GOT3 (cell line): ENCODE measurements around the gene SLC29A3.
"Not testable (repeated sequence)": the region's sequence is repeated elsewhere in the genome, so short reads cannot be mapped to it uniquely, and the experiment has no call there.

ENCODE experiments used
- DNase-seq: peaks from one replicate; lab custom pipeline; 2025; ENCODE audit warnings: mixed read lengths; lab: John Stamatoyannopoulos, UW

SLC29A3 gene

GRCh38 chr10:71319042-71319799 is at the start of gene SLC29A3:
Gene SLC29A3 (plus strand): TSS chr10:71319259. CDS start chr10:71319310, 51 bp downstream.
- peak; percentile 14 for DNase-seq

GRCh38 chr10:71269301-71270288 is 49.5 kb upstream of the SLC29A3 start:
- no peak for DNase-seq

DNA sequence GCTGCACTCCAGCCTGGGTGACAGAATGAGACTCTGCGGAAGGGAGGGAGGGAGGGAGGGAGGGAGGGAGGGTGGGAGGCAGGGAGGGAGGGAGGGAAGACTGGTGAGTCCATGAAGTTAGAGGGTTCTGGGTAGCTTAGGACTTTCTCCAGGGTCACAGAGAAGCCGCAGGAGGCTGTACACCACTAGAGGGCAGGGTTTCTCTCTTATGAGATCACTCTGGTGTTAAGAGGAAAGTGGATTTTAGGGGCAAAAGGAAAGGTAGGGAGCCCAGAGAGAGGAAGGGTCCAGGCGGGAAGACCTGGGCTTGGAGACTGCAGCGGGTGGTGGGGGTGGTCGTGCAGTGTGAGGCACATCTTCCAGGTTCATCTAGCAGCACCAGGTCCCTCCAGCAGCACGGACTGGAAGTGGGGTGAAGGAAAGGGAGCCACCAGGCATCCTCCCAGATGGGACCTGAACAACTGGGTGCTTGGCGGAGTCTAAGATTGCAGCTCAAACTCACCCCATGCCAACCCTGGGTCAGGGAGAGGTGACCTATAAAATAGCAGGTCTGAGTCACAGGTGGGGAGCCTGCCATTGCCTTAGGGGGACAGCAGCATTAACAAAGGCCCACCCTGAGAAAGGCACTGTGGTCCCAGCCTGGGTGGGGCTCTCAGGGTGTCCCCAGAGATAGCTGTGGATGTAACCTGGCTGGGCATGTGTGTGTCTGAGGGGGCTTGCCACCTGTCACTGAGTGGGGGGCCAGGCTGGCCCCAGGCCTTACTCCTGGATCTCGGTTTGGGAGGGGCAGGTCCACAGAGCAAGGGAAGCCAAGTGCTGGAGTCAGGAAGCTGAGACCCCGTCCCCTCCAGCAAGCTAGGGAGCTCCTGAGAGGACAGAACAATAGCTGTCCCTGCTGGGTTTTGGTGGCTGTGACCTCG is 48.5 kb upstream of the SLC29A3 start:
- DNase-seq = no peak

GRCh38 chr10:71271662-71272055 is 47.4 kb upstream of the SLC29A3 start:
- DNase-seq = no peak

DNA sequence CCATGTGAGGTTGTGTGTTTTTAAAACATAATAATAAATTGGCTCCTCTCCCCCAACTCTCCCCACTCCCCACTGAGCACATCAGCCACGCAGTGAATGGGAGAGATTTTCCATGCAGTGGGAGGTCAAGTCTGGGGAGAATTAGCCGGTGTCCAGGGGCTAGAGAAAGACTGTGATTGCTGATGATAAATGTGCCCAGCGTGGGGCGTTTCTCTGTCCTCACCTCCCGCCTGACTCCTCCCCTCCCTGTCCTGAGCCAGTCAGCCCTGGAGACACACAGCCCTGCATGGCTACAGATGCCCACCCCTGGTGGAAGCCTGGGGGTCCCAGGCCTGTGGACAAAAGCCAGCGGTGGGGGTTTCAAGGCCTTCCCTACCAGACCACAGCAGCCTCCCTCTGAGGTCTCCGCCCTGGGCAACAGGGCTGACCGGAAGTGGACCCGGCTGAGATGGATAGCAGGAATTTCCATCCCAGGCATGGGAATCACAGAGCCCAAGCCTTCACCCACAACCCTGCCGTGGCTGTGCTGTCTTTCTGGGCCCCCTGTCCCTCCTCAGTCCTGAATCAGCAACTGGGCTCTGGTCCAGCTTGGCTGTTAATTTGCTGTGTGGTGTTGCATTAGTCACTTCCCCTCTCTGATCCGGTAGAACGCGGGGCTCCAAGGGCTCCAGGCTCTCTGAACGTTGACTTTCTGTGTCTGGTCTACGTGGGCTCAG is 46.8 kb upstream of the SLC29A3 start:
- no peak for DNase-seq

DNA sequence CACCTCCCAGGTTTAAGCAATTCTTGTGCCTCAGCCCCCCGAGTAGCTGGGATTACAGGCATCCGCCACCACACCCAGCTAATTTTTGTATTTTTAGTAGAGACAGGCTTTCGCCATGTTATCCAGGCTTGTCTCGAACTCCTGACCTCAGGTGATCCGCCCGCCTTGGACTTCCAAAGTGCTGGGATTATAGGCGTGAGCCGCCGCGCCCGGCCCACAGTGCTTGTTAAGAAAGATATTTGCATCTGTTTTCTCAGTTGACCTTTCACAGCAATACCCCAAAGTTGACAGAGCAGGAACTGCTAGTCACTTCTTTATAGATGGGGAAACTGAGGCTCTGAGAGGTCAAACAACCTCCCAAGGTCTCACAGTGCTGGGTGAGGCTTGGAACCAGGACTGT is 46.1 kb upstream of the SLC29A3 start:
- not testable (repeated sequence) for DNase-seq

- no peak for DNase-seq
These were observed 45.6 kb upstream of the SLC29A3 start for GRCh38 chr10:71273506-71273905.

DNA sequence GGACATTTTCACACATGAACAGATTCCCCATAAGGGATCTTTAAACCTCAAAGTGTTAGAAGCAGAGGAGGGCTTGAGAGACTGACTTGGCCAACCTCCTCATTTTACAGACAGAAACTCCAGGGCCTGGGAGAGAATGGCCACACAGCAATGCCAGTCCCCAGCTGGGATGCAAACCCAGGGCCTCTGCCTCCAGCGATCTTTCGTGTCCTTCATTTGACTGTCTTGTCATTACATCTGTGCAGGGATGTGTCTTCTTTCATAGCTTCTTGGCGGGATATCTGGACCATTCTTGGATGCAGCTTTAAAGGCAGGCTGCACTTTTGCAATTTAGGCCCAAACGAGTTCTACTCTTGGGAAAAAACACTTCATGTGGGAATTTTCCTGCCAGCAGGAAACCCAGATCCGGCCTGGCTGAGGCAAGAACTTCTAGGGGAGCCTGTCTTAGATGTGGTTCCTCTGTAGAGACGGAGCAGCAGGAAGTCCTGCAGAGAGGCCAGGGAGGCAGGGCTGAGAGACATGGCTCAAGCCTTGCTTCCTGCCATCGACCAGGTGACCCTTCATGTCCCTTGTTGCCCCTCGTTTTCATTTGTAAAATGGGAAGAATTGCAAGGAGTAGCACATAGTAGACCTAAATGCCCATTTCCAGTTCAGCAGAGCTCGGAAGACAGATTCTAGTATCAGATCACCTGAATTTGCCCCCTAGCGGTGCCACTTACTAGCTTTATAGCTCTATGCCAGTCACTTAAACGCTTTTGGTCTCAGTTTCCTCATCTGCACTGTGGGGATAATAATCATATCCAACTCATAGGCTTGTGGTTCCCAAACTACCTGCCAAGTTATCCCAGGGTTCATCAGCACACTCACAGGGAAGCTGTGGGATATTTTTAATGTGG is 43.9 kb upstream of the SLC29A3 start:
- no peak for DNase-seq

DNA sequence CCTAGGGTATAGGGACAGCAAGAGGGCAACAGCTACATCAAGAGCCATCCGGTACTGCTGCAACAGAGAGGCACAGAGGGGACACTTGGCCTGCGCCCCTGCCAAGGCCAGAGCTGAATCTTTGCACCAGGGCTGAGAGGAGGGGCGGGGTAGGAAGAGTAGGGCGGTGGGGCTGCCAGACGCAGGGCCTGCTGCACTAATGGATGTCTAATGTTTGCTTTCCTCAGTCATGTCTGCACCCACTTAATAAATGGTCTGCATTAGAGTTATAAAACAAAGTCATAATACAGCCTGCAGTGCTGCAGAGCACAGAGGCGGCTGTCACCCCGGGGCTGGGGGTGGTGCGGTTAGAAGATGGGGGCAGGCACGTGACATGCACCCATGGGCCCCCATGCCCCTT is 42.2 kb upstream of the SLC29A3 start:
- no peak for DNase-seq

DNA sequence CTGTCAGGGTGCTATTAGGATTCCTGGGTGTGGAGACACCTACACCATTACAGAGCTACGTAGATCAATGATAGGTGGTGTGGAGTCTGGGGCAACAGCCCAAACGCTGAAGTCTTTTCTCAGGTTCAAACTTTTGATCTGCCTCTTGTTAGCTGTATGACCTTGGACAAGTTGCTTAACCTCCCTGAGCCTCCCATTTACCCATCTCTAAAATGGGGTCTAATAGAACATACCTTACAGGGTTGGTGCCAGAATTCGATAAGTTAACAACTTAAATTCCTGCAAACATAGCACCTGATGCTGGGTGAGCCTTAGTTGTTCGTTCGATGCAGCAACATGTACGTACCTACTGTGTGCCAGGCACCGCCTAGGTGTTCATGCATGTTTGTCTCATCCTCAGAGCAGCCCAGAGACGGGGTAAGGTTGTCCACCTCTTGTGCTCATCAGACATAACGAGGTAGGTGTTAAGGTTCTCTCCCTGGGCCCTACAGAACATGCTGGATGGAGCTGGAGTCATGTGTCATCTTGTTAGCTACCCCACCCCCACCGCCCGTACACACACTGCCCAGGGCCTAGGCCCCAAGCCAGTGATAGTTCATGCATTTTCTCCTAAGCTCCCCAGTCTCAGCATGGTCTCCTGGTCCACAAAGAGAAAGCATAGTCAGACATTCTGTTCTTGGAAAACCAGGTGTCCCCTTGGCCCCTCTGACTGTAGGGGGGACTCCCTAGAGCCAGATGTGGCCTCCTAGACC is 41.0 kb upstream of the SLC29A3 start:
- DNase-seq = no peak

GRCh38 chr10:71278691-71279588 is 40.1 kb upstream of the SLC29A3 start:
- no peak for DNase-seq

DNA sequence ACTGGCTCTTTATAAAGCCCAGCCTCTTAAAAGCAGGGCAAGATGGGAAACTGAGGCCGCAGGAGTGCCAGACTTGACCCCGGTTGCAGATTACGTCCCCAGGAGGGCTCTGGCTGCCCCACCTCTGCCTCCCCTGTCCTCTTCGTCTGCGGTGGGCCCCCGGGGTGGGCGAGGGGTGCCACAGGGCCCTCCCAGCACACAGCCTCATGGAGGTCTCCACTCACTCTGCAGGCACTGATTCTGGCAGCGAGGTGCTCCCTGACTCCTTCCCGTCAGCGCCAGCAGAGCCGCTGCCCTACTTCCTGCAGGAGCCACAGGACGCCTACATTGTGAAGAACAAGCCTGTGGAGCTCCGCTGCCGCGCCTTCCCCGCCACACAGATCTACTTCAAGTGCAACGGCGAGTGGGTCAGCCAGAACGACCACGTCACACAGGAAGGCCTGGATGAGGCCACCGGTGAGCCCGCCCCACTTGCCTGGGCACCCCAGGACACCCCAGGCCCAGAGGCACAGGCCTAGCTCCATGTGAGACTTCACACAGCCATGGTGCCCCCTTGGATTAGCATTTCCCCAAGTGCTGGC is 39.4 kb upstream of the SLC29A3 start:
- DNase-seq = no peak

GRCh38 chr10:71280216-71280615 is 38.8 kb upstream of the SLC29A3 start:
- DNase-seq = no peak

DNA sequence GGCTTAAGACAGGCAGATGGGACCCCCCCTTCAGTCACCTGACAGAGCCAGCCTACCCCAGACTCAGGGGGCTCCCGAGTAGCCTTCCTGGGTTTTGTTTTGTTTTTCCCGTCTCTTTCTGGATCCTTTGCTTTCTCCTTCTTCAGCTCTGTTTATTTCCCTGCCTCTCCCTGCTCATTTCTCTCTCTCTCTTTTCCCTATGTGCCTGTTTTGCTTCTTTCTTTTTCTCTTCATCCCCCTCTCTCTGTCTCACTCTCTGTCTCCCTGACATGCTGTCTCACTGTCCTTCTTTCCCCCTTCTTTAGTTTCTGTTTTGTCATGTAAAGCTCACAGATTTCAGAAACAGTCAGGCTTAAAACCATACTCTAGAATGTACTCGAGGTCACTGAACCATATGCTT is 38.2 kb upstream of the SLC29A3 start:
- DNase-seq = no peak

- DNase-seq = no peak
These were observed 37.3 kb upstream of the SLC29A3 start for GRCh38 chr10:71281646-71282322.

- no peak for DNase-seq
These were observed 36.8 kb upstream of the SLC29A3 start for GRCh38 chr10:71282323-71282680.

- no peak for DNase-seq
These were observed 35.6 kb upstream of the SLC29A3 start for GRCh38 chr10:71283410-71283809.
